GM10248 (cell line): ENCODE measurements around the gene SERPIND1.
"Not testable (repeated sequence)": the region's sequence is repeated elsewhere in the genome, so short reads cannot be mapped to it uniquely, and the experiment has no call there.

Experiments used
- CTCF ChIA-PET: fragments of 300-600 bp; sonication (Branson Sonifier 250); formaldehyde crosslinking; extraction: SDS; loops from one replicate; lab custom pipeline; 2021; ENCODE audit warnings: antibody characterized with exemption; lab: Yijun Ruan, JAX
- POLR2A ChIA-PET: fragments of 350-650 bp; sonication (Branson Sonifier 250); formaldehyde crosslinking; extraction: SDS; loops from one replicate; lab custom pipeline; 2020; ENCODE audit warnings: antibody characterized with exemption; lab: Yijun Ruan, JAX
- DNase-seq: peaks from one replicate; pipeline ENCODE4 v3.0.0; 2012; ENCODE audit errors: extremely low spot score
- CTCF ChIP-seq: IDR thresholded peaks from 2 replicates; pipeline ENCODE4 v1.5.1; 2012; ENCODE audit warnings: mild to moderate bottlenecking, low read depth; ENCODE audit errors: extremely low read depth, missing control alignments, control extremely low read depth

The SERPIND1 gene

GRCh38 chr22:20729194-20729593, 44.7 kb upstream of the SERPIND1 start:
- ChIA-PET POLR2A (no interaction called here), CTCF (interaction anchor here (1.3 kb wide), 1 partner anchor 54 kb away, joined by 3 read pairs; no protein-coding TSS in a partner anchor)
- DNase-seq = no peak
- TF ChIP-seq CTCF = no peak

- CTCF ChIA-PET, POLR2A ChIA-PET, DNase-seq: not testable (repeated sequence)
These were observed 41.5 kb upstream of the SERPIND1 start for GRCh38 chr22:20732431-20732830.

GRCh38 chr22:20735356-20736162, 38.4 kb upstream of the SERPIND1 start:
- POLR2A ChIA-PET, DNase-seq, CTCF ChIA-PET: not testable (repeated sequence)

GRCh38 chr22:20736891-20737290, 37.0 kb upstream of the SERPIND1 start:
- DNase-seq, CTCF ChIA-PET, POLR2A ChIA-PET: not testable (repeated sequence)

- CTCF ChIA-PET = no interaction called here
- POLR2A ChIA-PET = no interaction called here
- no peak for DNase-seq
- no peak for TF ChIP-seq CTCF
These were observed 35.4 kb upstream of the SERPIND1 start for GRCh38 chr22:20738394-20739089.

- ChIA-PET CTCF (interaction anchor here (1.8 to 2.6 kb wide), 3 partner anchors 18 to 120 kb away, joined by 6 to 7 read pairs (median 6); no protein-coding TSS in a partner anchor), POLR2A (no interaction called here)
- DNase-seq = no peak
- TF ChIP-seq CTCF = no peak
These were observed 33.5 kb upstream of the SERPIND1 start for GRCh38 chr22:20740222-20740951.

- CTCF ChIA-PET = interaction anchor here (0.8 to 2.6 kb wide), 14 partner anchors 10 to 193 kb away, joined by 3 to 9 read pairs (median 5); no protein-coding TSS in a partner anchor
- no peak for TF ChIP-seq CTCF
- DNase-seq = no peak
- POLR2A ChIA-PET = no interaction called here
These were observed 32.8 kb upstream of the SERPIND1 start for GRCh38 chr22:20741008-20741633.
